Stimulated activated CD8-positive, alpha-beta memory T cell treated with anti-CD3 and anti-CD28 coated beads, Interleukin-7, amount 100 ng/mL, for 4 hours (primary cell): ENCODE results near the gene MACROD1.
A peak's percentile ranks its signal among the peaks of the same experiment; 100 is the strongest.

Source experiments
- DNase-seq, 2 donors: peaks; one replicate each; pipeline ENCODE4 v3.0.0-alpha.2; 2020; ENCODE audit warnings: low read depth in 2 of 2

The MACROD1 gene

DNA sequence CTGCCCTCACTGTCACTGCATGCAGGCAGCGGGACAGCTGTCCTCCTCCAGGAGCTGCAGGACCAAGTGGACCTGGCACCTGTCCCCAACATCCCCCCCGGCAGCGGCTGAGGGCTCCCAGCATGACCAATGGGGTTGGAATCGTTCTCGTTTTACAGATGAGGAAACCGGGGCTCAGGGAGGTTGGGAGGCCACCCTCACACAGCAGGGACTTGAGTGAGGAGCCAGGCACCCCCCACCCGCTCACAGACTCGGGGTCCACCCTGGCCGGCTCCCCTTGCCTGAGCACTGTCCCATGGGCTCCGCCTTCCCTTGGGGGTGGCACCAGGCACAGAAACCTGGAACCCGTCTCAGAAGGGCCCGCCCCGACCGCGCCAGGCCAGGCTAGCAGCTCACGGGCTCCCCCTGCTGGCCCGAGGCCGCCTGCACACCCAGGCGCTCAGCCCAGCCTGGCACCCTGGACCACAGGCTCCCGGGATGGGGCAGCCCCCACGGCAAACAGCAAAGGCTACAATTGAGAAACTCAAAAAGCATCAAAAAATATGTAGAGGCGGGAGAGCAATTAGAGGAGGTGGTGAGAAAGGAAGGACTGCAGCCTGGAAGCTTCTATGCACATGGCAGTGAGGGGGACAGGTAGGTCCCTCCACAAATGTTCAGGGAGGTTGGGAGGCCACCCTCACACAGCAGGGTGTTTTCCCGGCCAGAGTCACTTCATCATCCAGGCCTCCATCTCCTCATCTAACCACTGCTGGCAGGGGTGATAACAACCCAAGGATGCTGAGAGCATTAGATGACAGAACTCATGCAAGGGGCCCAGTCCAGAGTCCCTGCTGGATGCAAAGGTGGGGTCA lies 12.8 kb downstream of the MACROD1 start:
- DNase-seq: peak in 1 of 2 donors; percentile 50

DNA sequence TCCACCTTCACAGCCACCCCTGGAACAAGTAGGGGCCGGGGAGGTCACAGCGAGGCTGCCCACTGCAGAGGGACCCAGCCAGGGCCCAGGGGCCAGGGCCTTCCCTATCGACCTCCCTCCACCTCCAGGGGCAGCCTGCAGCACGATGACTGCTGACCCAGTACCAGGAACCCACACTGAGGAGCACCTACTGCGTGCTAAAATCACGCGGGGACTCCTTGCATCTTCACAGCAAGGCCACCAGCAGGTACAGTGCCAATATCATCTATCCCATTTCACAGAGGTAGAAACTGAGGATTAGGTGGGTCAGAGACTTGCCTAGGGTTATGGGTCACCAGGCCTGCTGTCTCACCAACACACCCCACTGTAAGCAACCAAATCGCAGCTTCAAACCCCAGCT lies 14.6 kb downstream of the MACROD1 start:
- DNase-seq: no peak

DNA sequence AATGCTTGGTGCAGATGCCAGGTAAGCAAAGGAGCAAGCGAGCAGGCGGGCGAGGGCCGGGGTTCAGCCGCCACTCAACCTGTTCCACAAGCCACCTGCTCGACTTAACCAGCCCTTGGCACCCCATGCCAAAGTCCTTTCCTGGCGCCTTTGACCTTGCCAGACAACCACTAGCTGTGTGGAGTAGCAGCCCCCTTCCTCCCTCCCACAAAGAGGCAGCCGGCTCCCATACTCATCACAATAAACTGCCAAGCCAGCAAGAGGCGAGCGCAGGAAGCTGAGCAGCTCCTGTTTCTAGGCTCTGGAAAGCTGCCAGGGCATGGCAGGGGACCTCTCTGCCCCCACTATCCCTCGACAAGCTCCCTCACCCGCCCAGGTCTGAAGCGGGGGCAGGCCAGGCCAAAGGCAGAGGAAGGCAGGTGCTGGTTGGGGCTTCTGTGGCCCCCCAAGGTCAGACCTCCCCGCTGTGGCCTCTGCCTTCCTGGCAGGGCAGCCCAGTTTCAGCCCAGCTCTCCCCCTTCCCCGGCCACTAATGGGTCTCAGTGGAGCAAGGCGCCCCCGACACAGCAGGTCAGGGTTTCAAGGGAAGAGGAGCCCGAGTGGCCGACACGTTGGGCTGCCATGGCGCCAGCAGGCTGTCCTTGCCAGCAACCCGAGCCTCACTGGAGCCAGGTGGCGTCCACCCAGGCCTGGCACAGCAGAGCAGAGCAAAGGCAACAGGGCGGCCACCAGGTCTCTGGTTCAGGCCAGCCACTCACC lies 15.3 kb downstream of the MACROD1 start:
- DNase-seq: no peak

DNA sequence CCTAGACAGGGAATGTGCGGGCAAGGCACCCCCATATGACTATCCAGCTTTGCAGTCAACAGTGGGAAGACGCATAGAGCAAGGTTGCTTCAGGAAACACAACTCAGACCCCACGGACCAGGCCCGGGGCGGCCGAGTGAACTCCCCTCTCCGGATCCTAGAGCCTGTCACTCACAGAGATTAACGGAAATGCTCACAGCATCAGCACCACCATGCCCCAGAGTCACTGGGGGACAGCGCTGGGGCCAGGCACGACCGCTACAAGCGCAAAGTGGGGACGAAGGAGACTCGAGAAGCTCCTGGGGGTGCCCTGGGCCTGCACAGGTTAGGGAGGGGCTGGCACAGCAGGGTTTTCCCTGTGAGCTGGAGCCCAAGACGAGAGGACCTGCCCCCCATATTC lies 15.9 kb downstream of the MACROD1 start:
- no peak for DNase-seq

DNA sequence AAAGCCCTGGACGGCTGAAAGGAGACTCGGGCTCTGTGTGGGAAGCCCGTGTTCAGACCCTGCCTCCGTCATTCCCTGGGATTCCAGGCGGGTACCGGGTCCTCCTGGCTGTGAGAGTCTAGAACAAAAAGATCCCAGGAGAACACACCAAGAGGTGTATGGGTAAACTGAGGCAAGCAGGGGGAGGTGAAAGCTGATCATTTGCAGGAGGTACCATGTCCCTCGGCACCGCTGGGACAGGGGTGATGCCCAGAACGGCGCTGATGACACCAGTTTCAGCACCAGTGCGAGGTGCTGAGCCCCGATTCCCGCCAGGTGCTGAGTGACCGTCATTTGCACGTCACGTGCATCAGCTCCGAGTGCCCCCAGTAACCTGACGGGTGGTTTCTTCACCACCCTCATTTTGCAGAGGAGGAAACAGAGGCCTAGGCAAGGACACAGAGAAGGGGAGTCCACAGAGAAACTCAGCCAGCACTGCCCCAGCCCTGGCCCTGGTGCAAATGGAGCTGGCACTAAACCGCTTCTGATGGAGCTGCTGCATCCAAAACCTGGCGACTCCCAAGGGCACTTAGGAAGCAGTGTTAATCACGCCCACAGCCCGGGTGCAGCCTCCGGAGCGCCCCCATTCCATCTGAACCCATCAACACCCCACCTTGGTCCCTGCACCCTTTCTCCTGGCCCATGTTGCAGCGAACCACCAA lies 16.8 kb downstream of the MACROD1 start:
- no peak for DNase-seq

DNA sequence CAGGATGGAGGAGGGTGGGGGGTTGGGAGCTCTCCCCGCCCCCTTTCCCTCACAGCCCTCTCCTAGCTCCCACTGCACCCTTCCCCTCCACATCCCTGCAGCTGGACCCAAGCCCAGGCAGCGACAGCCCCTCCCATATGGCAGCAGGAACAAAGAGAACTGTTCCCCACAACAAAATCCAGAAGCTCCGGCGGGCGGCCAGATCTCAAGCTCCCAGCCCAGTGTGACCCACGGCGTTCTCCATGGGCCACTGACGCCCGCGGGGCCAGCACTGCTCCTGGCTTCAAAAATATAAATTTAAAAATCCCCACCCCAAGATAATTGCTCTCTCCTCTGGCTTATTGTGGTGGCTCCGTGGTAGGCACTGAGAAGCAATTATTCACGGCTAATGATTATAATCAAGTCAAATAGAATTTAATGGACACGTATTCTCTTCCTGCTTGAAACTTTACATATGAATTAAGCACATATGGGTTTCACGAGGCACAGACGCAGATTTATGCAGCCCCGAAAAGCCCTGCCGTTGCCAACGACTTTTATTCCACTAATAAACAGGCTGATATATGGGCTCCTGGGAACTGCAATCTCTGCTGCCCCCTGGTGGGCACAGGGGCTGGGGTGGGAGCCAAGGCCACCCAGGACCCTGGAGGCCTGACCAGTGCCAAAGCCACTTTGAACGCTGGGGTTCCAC lies 17.5 kb downstream of the MACROD1 start:
- DNase-seq: peak; percentile 32 to 58

DNA sequence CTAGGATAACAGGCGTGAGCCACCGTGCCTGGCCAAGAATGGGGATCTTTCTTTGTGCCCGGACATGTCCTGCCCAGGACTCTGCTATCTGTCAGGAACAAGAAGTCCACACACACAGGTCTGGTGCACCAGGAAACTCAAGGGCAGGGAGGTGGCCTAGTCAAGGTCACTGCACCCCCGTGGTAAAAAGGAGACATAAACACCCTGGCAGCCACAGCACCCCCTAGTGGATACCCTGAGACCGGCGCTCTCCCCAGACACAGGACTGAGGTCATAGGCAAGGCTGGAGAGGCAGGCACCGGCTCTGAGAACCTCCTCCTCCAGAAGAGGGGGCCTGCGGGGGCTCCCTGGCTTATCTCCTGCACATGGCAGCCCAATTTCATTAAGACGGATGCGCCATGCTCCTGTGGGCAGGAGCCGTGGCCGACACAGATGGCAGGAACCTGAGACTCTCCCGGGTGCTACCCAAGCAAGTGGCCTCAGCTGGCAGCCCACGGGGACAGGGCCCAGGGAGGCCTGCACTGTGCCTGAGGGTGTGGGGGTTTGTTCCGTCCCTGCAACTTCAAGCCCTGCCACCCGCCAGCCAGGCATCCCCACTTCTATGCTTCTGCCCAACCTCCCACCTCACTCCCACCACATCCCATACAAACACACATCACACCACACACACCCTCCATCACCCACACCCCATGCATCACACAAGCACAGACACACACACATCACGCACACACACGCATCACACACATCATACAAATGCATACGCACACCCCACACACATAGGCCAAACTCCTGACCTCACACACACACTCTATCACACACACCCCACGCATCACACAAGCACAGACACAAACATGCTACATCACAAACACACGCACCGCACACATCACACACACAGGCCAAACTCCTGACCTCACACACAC lies 19.6 kb downstream of the MACROD1 start:
- DNase-seq: peak; percentile 27

DNA sequence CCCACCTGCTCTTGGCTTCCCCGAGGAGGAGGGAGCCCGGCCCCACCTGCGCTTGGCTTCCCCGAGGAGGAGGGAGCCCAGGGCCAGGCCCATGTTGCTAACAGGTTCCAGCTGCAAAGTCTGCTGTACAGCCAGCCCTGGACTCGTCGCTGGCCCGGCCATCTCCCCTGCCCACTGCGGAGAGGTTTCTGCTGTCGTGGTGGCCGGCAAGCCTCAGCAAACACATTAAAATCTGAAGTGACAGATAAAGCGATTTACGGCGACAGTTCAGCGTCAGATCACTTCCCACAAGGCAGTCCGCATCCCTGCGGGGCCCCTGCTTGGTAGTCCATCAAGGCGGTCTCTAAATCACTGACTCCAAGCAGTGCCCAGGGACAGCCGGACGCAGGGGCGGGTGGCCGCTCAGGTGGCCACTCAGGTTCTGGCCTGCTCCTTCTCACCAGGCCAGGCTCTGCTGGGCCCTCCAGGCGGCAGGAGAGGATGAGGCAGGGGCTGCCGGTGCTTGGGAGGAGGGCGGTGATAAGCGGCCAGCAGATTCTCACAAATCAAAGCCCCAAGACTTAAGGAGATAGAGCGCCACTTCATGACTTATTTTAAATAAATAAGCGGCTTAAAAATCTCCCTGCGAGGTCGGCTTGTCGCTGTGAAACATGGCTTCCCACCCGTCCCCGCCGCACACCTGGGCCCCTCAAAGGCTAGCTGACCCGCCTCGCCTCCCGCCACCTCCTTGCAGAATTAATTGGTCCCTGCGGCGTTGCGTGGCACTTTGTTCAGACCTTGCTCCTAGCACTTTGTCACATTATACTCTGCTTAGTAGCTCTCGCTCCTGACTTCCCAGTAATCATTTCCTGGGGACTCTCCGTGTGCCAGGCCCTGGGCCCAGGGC lies 21.1 kb downstream of the MACROD1 start:
- no peak for DNase-seq

DNA sequence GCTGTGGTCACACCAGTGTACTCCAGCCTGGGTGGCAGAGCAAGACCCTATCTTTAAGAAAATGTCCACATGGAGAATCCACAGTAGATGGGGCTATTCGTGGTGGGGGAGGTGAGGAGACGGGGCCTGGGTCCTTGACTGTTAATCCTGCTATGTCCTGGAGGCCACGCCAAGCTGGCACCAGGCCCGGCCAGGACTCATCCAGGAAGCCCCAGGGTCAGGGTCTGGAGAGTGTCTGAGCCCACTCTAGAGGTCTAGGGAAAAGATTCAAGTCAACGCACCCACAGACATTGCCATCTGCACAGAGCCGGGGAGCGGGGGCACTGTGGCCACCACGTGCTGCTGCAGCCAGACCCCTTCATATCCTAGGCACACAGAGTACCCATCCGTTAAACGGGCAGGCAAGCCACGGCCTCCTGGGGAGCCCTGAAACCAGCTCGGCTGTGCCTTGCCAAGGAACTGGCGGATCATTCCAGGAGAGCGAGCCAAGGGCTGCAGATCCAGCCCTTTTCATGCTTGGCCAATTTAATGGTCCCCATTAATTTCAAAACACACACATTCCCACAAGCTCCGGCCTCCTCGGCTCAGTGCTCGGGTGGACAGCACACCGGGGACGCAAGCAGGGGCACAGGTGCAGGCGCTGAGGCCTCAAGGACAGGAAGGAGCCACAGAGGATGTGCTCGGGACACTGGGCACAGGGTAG lies 24.7 kb downstream of the MACROD1 start:
- DNase-seq: no peak

DNA sequence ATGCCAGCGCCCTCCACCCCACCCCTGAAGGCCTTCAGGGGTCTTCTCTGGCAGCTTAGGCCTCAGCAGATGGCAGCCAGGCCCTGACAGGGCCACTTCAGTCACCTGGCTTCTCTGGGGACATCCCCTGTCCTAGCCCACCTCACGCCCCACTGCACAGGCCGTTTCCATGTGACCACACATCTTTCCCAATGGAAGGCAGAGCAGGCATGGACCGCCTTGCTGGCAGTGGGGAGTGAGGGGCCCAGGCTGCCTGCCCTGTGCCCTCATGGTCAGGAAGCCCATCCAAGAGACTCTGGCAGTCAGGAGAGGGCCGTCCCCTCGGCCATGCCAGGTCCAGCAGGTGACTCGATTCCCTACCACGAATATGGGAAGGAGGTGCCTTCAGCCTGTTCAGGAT lies 25.8 kb downstream of the MACROD1 start:
- DNase-seq: no peak

DNA sequence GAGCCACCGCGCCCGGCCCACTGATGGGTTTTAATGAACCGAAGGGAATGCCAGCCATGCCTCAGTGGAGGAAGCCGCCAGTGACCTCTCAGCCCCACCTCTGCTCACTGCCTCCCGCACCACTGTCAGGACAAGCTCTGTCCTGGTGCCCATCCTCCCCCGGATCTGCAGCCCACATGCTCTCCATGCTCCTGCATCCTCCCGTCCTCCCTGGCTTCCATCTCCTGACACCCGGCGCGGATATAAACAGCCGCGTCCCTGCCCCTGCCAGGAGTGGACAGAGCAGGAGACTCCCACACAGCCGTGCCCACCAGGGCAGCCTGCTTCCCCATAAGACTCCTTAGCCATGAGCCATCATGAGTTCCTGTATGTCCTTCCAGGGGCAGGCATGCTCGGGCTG lies 26.9 kb downstream of the MACROD1 start:
- no peak for DNase-seq

DNA sequence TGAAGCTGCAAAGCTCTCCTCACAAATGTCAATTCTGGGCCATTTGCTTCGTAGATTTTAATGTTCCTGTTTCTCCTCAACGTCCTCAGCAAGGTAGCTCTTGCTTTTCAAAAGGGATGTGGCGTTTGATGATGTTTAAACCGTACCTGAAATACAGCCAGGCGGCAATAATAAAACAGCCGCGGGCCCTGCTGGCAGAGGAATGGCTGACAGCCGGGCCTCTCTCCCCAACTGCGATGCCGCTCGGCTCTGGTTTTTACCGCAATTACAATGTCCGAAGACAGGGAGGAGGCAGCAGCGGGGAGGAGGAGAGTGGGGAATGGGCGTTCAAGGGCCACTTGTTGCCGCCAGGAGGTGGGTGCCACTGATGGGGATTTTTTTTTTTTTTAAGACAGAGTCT lies 27.5 kb downstream of the MACROD1 start:
- no peak for DNase-seq

DNA sequence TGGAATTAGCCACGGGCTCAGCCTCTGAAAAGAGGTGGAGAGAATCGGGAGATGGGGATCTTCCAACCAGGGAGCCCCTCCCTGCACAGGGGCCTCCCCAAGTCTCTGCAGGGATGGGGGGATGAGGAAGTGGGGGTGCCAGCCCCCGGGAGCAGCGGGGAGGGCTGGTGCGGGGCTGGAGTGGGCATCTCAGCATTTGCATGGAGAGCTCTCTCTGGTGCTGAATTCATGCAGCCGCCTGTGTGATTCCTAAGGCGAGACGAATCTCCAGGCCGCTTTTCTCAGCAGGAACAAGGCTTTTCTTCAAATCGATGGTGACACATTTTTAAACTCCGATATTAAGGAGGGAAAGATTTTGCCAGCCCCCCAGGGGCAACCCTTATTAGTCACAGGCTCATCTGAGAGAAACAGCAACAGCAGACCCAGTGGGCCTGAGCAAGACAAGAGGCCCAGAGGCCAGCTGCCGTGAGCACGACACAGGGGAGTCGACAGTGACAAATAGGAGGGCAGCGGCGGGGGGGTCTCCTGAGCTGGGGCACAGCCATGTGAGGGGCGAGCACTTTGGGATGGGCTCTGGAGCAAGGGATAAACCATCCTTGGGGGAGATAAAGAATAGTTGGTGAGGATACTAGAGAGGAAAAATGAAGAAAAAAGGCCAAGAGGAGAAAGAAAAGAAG lies 29.0 kb downstream of the MACROD1 start:
- DNase-seq: no peak

DNA sequence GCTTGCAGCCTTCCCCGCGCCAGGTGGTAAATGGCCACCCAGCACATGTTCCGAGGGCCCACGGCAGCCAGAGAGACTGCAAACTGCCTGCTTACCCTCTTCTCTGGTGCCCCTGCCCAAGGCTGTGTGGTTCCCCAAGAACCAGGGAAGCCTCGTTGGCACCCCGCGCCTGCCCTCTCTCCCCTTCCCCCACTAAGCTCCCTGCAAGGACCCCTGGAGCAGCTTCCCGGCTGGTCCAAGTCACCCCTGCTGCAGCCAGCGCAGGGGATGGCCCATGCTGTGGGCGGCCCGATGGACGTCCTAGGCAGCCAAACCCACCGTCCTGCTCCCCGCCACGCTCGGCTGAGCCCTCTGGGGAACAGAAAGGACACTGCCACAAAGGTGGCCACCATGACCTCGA lies 30.2 kb downstream of the MACROD1 start:
- DNase-seq: no peak

DNA sequence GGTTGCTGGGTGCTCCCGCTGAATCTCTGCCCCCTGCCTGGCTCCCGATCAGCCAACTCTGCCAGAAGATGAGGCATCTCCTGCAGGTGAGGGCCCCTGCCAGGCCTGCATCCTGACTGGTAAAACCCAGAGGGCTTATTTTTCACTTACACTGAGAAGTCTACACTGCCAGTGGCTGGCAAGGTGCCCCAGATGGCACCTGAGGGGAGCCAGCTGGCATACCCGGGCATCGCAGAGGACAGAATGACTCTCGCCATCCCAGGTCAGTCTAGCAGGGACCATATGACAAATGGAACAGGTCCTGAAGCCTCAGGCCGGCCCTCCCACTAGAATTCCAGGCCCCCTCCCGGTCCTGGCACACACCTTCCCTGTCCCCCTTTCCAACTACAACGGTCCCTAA lies 30.9 kb downstream of the MACROD1 start:
- no peak for DNase-seq

DNA sequence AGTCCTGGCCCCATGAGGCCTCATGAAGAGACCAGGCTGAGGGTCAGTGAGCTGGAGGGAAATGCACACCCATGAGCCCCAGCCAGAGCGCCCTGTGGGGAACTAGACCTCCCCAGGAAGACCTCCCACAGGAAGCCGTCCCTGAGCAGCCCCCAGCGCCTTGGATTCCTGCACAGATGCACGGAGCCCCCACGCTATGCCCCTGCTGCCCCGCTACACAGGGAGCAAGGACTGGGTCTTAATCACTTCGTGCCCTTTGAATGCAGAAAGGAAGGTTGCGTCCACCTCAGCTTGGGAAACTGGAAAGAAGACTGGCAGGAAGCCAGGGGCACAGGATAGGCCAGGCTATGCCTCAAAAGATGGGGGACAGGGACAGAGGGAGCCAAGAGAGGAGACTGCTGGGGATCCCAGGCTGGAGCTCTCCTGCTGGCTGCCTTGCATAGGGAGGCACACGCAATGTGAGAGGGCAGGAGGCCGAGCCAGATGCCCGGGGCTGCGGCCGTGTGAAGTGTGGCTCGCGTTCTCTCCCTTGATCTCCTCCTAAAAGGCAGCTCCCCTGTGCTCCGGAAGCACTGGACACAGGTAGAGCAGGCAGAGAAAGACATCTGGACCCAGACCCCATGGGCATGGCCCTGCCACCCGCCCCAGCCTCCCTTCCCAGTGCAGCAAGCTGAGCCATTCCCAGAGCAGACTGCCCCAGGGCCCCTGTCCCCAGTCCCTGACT lies 32.8 kb downstream of the MACROD1 start:
- DNase-seq: no peak

DNA sequence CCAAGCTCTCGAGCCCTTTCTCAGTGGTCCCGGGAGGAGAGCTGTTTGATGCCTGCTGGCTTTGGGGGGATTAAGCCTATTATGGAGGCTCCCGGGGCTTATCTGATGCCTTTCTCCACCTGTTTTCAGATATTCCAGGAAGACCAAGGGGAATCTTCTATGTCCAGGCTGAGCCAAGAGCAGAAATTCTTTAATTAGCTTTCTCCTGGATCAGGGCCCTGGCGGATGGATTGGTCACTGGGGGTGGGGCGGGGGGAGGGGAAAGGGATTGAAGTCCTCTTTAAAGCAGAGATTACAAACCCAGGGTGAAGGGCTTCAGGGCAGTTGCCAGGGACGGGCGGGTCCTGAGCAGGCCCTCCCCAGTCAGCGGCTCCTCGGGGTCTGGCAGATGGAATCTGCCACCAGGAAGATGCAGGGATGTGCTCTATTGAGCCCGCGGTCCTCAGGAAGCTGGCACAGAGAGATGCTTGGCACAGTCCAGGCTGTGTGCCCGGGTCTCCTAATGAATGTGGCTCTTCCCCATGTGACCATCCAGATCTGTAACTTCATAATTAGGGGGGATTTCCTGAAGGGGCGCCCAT lies 33.6 kb downstream of the MACROD1 start:
- no peak for DNase-seq
